ENCODE measurements around the gene NTSR1. TPM values are rescaled to one million over a fixed set of nuclear protein-coding genes. Genes with fewer than 3 reads are reported as not detected.

The NTSR1 gene
- 6.7 TPM for total RNA-seq

DNA sequence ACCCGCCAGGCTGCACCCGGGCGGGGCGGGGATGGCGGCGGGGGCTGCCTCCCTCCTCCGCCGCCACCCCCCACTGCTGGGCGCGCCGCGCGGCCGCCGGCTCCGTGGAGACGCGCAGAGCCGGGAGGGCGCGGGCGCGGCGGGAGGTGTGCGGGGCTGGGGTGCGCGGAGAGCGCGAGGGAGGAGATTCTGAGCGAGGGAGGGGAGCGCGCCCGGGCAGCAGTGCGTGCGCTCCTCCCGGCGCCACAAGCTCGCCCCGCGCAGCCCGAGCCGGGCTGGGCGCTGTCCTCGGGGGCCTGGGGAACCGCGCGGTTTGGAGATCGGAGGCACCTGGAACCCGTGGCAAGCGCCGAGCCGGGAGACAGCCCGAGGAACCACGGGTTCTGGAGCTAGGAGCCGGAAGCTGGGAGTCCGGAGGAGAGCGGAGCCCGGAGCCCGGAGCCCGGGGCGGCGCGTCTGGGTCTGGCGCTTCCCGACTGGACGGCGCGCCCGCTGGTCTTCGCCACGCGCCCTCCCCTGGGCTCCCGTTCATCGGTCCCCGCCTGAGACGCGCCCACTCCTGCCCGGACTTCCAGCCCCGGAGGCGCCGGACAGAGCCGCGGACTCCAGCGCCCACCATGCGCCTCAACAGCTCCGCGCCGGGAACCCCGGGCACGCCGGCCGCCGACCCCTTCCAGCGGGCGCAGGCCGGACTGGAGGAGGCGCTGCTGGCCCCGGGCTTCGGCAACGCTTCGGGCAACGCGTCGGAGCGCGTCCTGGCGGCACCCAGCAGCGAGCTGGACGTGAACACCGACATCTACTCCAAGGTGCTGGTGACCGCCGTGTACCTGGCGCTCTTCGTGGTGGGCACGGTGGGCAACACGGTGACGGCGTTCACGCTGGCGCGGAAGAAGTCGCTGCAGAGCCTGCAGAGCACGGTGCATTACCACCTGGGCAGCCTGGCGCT lies at the start of gene NTSR1:
Gene NTSR1, plus strand, starts transcription at position 246 of the 946 bp plus-strand sequence. Its CDS starts 372 bp downstream, at position 618.
- DNase-seq = no peak

DNA sequence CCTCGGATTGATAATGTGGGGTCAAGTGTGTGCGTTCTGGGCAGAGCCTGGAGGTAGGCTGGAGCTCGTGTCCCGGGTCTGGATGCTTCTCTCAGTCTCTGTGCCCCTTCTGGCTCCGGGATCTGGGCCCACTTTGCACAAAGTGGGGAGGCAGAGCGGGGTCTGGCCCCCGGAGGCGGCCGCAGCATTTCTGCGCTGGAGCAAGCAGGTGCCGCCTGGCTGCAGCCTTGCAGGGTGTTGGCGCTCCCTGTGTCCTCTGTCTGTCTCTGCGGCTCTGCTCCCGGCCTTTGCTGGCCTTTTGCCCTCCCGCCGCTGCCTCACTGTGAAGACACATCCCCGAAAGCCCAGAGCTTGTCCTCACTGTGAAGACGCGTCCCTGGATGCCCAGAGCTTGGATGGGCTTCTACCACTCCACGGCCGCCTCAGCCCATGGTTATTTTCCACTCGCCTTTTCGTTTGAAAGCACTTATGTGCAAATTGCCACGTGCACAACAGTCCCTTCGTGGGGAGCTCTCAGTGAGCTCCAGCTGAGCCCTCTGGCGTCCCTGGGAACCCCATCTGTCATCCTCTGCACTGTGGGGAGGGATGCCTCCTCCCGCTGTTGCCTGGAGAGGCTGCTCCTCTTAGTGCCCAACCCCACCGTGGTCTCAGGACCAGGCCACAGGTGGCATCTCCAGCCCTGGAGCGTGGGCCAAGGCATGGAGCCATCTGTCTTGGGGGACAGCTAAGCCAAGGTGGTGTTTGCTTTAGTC lies 49.0 kb upstream of the NTSR1 start:
- no peak for DNase-seq

DNA sequence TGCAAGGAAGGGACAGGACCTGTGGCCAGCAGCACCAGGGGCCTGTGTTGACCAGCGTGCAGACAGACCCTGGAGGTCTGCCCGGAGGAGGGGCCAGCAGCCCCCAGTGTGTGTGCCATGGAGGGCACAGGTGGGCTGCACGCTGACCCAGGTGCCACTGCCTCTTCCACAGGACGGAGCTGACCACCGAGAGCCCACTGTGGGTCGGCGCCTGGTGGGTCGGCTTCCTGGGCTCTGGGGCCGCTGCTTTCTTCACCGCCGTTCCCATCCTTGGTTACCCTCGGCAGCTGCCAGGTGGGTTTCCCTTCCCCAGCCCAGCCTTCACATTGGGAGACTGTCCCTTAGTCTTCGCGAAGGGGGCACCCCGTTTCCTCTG lies 48.4 kb upstream of the NTSR1 start:
- DNase-seq = no peak

DNA sequence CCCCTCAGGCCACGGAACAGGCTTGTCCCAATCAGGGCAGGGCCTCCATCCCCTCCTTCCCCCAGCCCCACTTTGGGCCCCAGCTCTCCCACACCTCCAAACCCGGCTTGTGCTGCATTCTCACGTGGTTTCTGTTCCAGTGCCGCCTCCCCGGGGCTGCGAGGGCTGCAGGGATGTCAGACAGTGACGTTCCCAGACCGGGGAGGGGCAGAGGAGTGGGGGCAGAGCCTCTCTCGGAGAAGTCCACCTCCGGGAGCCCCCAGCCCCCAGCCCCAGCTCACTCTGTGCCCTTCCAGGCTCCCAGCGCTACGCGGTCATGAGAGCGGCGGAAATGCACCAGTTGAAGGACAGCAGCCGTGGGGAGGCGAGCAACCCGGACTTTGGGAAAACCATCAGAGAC lies 47.9 kb upstream of the NTSR1 start:
- no peak for DNase-seq

DNA sequence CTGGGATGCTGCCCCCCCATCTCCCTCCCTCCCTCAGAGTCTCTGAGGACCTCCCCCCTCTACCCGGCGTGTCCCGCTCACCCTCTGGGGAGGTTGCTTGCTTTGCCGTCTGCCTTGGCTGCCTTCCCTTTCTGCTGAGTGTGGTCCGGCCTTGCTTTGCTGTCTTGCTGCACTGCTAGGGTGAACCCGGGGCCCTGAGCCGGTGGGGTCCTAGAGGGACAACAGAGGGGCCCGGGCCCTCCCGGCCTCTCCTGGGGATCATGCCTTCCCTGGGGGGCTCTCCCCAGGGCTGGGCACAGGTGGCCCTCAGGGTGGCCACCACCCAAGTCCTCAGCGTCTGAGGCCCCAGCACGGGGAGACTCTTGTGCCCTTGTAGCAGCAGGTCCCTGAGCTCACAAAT lies 47.0 kb upstream of the NTSR1 start:
- no peak for DNase-seq

DNA sequence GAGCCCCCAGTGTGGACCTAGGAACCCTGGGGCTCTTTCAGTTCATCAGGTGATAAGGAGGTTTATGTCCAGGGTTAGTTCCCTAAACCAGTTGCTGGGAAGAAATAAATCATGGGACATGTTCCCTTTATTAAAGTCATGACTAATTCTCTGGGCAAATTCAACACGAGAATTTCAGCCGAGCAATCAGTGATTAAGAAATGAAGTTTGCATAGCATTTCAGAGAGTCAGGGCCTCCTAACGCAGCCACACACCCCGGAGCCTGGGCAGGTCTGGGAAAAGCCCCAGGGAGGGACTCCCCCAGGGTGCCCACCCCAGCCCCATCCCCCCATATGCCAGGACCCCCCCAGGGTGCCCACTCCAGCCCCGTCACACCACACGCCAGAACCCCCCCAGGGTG lies 46.2 kb upstream of the NTSR1 start:
- no peak for DNase-seq

DNA sequence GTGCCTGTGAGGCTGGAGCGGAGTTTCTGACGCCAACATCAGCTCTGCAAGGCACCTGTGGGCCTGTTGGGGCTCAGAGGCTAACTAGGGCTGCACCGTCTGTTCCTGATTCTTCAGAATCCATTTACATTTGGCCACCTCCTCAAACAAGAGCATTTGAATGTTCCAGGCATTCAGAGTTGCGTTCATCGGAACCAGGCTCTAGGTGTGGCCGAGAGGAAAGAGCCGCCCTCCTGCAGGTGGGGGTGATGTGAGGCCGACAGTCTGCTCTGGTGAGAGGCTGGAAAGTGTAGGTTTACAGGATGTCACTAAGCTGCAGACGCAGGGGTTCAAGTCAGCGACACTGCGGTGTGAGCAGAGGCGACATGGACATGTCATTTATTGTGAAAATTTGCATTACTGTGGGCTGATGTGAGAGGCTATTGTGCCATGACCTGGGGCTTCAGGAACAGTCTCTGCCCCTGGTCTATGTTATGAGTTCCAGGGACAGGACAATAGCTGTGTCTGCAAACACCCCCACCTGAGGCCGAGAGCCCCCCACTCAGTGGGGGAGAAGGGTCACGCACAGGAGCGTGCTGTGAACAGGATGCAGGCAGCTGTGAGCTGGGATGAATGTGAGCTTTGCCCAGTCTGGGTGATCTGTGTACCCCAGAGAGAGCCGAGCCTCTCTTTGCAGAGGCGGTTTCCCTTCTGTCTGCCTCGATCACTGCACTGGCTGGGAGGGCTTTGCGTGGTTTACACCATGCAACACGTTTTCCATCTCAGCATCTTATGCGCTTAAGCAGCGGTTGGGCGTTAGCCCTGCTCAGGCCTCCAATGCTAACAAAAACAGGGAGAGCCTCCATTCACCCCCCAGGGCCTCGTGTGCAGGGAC lies 45.3 kb upstream of the NTSR1 start:
- no peak for DNase-seq

DNA sequence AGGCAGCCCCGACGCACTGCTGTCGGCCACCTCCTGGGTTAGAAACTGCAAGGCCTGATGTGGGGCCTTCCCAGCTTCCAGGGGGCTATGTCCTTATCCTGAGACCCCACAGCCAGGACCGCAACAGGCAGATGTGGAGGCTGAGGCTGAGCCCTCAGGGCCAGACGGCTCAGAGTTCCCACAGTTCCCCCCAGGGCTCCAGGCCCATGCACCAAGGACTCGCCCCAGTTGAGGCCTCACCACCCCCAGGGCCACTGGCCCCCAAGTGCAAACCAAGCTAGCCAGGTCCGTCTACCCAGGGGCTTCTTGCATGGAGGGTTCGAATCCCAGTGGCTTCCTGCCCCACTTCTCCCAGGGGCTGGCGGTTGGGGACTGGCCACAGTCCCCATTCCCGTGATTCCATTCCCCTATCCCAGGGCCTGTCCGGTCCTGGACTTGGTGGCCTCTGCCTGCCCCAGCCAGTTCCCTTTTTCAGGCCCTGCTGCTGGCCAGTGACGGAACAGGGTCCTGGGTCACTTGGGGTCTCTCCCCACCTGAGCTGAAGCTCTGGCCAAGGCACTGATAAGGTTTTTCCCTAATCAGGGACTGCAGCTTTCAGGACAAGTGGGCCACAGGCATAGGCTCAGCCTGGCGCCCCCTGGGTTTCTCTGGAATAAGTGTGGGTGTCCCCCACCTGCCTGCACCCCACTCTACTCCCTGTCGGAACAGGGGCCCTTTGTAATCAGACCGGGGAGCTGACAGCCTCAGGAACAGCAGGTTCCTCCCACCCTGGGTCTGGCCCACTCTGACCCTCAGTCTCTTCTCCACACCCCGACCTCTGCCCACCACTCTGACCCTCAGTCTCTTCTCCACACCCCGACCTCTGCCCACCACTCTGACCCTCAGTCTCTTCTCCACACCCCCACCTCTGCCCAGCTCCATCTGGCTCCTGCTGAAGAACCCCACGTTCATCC lies 44.3 kb upstream of the NTSR1 start:
- DNase-seq = no peak

DNA sequence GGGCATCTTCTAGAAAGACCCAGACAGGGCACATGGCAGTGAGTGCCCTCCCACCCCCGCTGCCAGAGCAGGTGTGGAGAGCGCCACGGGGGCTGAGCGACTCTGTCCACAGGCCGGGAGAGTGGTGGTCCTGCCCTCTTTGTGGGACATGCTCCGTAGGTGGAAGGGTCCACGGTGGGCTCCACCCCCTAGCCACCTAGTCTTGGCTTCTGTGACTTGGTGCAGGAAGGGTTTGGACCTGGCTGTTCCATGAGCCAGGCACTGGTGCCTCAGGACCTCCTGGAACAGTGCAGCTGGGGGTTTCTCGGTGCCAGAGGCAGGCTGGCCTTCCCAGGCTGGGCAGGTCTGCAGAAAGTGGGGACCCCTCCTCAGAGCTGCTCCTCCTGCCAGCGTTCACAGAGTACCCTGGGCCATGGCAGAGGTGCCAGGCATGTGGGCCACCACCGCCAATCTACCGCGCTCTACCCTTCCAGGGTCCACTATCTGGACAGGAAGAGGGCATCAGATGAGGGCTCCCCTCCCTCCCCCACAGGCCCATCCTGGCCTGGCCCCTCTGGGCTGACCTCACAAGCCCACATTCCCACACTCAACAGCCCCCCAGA lies 43.4 kb upstream of the NTSR1 start:
- no peak for DNase-seq

DNA sequence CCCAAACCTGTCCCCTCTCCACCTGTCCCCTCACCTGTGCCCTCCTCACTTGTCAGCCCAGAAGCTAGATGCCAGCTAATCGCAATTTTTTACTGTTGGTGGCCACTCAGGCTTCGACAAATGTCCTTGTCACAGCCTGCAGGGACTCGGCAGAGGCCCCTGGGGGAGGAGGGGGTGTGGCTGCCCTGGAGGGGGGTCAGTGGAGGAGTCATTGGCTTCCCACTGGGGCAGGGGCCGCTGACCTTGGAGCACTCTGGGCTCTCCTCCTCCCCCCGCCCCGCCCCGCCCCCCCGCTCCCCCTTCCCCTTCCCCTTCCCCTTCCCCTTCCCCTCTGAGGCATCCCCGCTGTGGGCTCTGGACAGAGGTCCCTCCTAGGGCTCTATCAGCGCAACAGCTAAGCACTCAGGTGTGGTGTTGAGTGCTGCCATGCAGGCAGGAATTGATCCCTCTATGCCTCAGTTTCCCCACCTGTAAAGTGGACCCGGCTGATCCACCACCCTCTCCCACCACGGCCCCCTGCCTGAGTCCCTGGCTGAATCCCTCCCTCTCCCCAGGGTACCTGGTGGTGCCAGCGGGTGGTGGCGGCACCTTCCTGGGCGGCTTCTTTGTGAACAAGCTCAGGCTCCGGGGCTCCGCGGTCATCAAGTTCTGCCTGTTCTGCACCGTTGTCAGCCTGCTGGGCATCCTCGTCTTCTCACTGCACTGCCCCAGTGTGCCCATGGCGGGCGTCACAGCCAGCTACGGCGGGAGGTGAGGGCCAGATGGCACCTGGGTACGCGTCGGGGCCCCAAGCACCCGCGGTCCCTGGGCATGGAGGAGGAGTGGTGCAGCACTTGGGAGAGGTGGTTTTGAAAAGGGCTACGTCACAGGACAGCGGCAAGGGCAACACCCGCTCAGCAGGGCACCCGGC lies 42.6 kb upstream of the NTSR1 start:
- no peak for DNase-seq

DNA sequence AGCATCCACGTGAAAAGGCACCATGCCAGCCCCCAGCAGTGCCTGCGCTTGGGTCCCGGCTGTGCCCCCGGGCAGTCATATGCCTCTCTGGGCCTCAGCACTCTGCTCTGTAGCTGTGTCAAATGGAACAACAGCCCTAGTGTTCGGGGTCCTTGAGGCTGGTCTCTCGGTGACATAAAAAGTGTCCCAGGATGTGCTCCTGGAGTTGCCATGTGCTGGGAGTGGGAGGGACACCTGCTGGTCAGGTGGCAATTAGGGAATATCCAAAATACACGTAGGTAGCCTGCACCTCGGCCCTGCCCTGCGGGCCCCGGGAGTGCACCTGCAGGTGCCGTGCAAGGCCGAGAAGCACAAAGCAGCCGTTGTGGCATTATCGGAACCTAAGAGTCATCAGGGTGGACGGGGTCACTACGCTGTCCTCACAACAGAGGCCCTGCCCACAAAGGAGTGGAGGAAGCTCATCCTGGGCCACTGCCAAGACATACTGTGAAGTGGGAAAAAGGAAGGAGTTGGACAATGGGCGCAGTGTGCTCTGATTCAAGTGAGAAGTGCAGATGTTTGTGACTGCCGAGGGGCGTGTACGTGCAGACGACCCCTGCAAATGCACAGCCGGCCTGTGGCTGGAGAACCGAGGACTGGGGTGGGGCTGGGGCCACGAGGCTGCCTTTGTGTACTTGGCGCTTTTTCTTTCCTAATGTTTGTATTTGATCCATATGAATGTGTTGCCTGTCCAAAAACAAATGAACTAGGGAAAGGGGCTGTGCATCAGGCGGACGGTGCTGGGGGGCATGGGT lies 41.7 kb upstream of the NTSR1 start:
- peak; percentile 42 for DNase-seq

DNA sequence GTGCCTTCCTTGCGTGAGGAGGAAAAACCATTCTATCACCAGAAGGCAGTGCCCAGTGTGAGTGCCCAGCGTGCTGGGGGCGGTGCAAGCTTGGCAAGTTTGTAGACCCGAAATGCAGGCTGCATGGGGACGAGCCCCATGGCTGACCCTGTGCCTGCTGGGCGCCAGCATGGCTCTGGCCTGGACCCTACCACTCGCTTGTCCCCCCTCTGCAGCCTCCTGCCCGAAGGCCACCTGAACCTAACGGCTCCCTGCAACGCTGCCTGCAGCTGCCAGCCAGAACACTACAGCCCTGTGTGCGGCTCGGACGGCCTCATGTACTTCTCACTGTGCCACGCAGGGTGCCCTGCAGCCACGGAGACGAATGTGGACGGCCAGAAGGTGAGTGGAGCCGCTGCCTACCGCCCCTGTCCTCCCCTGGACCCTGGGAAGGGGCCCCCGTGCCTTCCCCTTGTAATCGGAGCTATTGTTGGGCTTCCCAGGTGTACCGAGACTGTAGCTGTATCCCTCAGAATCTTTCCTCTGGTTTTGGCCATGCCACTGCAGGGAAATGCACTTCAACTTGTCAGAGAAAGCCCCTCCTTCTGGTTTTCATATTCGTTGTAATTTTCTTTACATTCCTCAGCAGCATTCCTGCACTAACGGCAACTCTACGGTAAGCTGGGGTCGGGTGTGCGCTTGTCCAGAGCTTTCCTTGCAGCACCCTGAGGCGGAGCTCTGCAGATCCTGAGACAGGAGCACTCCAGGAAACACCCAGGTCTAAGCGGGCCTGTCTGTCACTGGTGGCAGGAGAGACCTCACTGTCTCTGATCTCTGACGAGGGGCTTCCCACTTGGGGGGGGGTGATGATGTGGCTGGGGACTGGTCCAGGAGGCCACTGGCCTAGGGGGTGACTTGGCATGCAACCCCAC lies 40.9 kb upstream of the NTSR1 start:
- DNase-seq = no peak

DNA sequence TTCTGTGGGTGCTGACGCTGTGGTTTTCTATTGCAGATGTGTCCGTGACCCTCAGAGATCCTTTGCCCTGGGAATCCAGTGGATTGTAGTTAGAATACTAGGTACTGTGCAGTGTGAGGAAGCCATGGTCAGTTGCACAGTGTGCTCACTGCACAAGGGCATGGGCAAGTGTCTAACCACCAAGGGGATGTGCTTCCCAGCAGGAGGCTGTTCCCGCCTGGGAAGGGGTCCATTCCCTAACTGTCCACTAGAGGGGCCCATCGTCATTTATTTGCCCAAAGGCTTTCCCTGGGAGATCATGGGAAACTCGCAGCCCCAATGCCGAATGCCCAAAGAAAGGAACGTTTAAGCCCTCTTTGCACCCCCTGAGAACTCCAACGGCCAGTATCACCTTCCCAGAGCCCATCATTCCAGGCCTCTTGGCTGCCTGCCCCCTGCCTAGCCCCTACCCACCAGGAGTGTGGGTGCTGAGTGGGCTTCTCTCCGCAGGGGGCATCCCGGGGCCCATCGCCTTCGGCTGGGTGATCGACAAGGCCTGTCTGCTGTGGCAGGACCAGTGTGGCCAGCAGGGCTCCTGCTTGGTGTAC lies 40.1 kb upstream of the NTSR1 start:
- peak; percentile 56 for DNase-seq

DNA sequence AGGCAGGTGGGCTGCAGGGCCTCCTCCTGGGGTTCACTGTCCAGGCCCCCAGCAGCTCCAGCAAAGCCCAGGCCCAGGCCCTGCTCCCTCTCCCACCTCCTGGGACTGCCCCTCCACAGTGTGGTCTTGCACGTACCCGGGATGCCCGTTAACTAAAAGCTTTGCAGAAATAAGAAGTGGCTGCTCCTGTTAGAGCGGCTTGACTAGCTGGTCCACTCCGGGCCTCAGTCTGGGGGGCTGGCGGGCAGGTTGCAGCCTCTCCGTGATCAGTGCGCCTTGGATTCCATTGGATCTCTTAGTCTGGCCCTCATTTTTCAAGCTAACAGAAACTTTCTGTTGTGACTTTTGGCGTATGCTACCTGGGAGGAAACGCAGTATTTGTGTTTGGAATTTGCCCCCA lies 39.4 kb upstream of the NTSR1 start:
- DNase-seq = no peak

DNA sequence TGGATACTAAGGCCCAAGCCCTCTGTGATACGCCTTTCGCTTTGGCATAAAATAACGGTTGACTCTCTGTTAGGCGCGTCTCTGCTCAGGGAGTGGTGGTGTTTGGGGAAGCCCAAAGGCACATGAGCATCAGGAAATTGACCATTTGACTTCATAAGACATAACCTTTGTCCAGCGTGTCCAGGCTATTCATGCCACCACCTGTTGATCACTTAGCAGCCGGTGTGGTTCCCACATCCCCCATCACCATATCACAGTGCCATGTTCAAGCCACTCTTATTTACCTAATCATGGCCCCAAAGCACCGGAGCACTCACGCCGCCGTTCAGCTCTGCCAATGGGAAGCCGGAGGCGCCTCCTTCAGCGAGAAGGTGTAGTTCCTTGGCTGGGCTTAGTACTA lies 38.5 kb upstream of the NTSR1 start:
- no peak for DNase-seq

DNA sequence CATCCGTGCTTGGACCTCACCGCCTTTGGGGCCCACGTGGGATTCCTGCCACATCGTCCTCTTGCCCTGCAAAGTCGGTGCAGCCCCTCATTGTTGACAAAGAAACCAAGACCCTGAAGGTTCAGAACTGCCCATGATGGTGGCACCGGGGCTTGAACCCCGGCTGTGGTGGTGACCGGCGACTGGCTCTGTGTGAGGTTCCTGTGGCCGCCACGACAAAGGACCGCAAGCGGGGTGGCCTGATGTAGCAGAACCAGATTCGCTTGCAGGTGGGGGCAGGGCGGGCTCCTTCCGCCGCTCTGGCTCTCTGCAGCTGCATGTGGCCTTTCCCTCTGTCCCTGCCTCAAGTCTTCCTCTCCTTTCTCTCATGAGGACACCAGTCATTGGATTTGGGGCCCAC lies 37.6 kb upstream of the NTSR1 start:
- DNase-seq = no peak

DNA sequence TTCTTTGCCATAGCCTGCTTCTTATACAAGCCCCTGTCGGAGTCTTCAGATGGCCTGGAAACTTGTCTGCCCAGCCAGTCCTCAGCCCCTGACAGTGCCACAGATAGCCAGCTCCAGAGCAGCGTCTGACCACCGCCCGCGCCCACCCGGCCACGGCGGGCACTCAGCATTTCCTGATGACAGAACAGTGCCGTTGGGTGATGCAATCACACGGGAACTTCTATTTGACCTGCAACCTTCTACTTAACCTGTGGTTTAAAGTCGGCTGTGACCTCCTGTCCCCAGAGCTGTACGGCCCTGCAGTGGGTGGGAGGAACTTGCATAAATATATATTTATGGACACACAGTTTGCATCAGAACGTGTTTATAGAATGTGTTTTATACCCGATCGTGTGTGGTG lies 36.9 kb upstream of the NTSR1 start:
- no peak for DNase-seq

DNA sequence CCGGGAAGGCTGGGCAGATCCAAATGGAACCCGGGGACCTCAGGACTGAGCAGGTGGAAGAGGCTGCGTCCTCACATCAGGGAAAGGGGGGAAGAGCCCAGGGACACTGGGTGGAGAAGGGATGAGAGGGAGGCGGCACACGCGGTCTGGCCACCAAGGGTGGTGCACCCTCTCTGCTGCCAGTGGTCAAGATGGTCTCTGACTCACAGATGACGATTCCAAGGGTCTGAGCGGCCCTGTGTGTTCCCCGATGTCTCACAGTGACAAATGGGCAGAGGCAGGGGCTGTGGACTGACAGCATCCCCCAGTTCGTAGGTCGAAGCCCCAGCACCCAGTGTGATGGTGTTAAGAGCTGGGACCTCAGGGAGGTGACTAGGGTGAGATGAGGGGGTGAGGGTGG lies 34.3 kb upstream of the NTSR1 start:
- no peak for DNase-seq

Measured in occipital lobe (tissue), 2 donors.